ENCODE results near the gene ARID3B. TPM values are rescaled to one million over a fixed set of nuclear protein-coding genes. Genes with fewer than 3 reads are reported as not detected.

The ARID3B gene
- total and polyA plus RNA-seq, 2 of the 13 experiments (the other 11 are each of a cell fraction or from before 2014, with no cell fraction given), result 5.3 to 12.8 TPM

DNA sequence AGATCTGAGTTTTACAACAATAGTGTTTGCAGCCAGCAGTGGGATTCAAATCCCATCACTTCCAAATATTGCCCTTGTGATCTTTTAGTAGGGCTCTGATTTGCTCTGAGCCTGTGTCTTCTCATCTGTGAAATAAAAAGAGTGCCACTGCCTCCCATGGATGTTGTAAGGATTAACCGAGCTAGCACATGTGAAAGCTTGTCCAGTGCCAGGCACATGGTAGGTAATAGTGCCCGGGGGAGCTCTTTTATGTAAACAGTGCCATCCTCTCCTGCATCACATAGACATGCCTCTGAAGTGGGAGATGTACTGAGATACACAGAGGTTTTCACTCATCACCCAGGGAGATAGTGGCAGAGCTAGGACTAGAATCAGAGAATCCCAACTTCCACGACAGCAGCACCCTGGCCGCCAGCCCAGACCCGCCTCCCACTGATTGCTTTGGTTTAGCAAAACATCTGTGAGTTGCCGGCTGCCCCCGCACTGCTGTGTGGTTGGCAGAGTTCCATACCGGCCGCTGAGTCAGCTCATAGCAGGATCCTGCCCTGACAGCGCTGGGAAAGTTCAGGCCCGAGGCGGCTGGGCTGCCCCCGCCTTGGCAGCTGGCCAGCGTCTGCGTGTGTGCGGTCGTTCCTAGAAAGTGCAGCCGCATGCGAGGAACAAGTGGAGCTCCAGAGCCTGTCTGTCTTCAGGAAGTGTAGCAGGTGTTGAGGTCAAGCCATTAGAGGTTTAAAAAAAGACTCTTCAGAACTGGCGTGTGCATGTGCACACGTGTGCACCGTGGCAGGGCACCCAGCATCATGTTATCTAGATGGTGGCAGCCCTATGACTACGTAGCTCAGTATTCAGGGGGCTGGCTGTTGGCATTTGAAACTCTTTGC lies 5.0 kb downstream of the ARID3B start (continued):
- TF ChIP-seq ZNF260 (CRISPR knock-in tag; IDR thresholded peaks at IDR 0.05; ENCODE audit: borderline replicate concordance, low read depth) (no peak), NFRKB (IDR thresholded peaks at IDR 0.05) (no peak), ZFY (CRISPR knock-in tag; IDR thresholded peaks at IDR 0.05) (peak; percentile 62), ATRX (CRISPR knock-in tag; IDR thresholded peaks at IDR 0.05; ENCODE audit: borderline replicate concordance) (no peak), ZFAT (CRISPR knock-in tag; conservative IDR thresholded peaks at IDR 0.05) (no peak), ZNF619 (CRISPR knock-in tag; IDR thresholded peaks at IDR 0.05) (no peak), NFE2L1 (CRISPR knock-in tag; IDR thresholded peaks at IDR 0.05; ENCODE audit: borderline replicate concordance) (no peak), ZFP37 (CRISPR knock-in tag; IDR thresholded peaks at IDR 0.05; ENCODE audit: borderline replicate concordance) (no peak; the same call in 1 of the 2 replicates), SP2 (CRISPR knock-in tag; IDR thresholded peaks at IDR 0.05) (no peak), ZFP1 (CRISPR knock-in tag; IDR thresholded peaks at IDR 0.05) (0 out of 2 replicates have a peak, but pooled peaks have one; percentile 34), BHLHE40 (IDR thresholded peaks at IDR 0.05; ENCODE audit: low read length) (peak; percentile 76), MTA1 (CRISPR knock-in tag; IDR thresholded peaks at IDR 0.05; ENCODE audit: borderline replicate concordance) (peak; percentile 89; the same call in 1 of the 2 replicates), ZNF761 (CRISPR knock-in tag; conservative IDR thresholded peaks at IDR 0.05) (no peak), HOXA9 (CRISPR knock-in tag; IDR thresholded peaks at IDR 0.05; ENCODE audit: borderline replicate concordance) (no peak), HHEX (CRISPR knock-in tag; IDR thresholded peaks at IDR 0.05) (peak; percentile 58), ZSCAN21 (CRISPR knock-in tag; IDR thresholded peaks at IDR 0.05; ENCODE audit: borderline replicate concordance) (peak; percentile 82), ZNF263 (CRISPR knock-in tag; IDR thresholded peaks at IDR 0.05) (0 out of 2 replicates have a peak, but pooled peaks have one; percentile 39), ZFP82 (CRISPR knock-in tag; IDR thresholded peaks at IDR 0.05; ENCODE audit: borderline replicate concordance) (no peak), MTF1 (CRISPR knock-in tag; IDR thresholded peaks at IDR 0.05) (no peak), MXD4 (CRISPR knock-in tag; IDR thresholded peaks at IDR 0.05) (peak; percentile 78), CENPX (CRISPR knock-in tag; IDR thresholded peaks at IDR 0.05) (no peak), ZNF24 (IDR thresholded peaks at IDR 0.05) (peak; percentile 24; the same call in 1 of the 2 replicates)
- TF ChIP-seq, protein P1, sequence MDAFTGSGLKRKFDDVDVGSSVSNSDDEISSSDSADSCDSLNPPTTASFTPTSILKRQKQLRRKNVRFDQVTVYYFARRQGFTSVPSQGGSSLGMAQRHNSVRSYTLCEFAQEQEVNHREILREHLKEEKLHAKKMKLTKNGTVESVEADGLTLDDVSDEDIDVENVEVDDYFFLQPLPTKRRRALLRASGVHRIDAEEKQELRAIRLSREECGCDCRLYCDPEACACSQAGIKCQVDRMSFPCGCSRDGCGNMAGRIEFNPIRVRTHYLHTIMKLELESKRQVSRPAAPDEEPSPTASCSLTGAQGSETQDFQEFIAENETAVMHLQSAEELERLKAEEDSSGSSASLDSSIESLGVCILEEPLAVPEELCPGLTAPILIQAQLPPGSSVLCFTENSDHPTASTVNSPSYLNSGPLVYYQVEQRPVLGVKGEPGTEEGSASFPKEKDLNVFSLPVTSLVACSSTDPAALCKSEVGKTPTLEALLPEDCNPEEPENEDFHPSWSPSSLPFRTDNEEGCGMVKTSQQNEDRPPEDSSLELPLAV (CRISPR knock-in tag; conservative IDR thresholded peaks at IDR 0.05; ENCODE audit: low read depth), result no peak
- TF ChIP-seq, protein P2, sequence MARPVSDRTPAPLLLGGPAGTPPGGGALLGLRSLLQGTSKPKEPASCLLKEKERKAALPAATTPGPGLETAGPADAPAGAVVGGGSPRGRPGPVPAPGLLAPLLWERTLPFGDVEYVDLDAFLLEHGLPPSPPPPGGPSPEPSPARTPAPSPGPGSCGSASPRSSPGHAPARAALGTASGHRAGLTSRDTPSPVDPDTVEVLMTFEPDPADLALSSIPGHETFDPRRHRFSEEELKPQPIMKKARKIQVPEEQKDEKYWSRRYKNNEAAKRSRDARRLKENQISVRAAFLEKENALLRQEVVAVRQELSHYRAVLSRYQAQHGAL (CRISPR knock-in tag; IDR thresholded peaks at IDR 0.05; ENCODE audit: not compliant biosample characterization), result no peak
- TF ChIP-seq, protein P3, sequence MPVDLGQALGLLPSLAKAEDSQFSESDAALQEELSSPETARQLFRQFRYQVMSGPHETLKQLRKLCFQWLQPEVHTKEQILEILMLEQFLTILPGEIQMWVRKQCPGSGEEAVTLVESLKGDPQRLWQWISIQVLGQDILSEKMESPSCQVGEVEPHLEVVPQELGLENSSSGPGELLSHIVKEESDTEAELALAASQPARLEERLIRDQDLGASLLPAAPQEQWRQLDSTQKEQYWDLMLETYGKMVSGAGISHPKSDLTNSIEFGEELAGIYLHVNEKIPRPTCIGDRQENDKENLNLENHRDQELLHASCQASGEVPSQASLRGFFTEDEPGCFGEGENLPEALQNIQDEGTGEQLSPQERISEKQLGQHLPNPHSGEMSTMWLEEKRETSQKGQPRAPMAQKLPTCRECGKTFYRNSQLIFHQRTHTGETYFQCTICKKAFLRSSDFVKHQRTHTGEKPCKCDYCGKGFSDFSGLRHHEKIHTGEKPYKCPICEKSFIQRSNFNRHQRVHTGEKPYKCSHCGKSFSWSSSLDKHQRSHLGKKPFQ (CRISPR knock-in tag; IDR thresholded peaks at IDR 0.05; ENCODE audit: insufficient replicate concordance), result no peak
- TF ChIP-seq, protein P4, sequence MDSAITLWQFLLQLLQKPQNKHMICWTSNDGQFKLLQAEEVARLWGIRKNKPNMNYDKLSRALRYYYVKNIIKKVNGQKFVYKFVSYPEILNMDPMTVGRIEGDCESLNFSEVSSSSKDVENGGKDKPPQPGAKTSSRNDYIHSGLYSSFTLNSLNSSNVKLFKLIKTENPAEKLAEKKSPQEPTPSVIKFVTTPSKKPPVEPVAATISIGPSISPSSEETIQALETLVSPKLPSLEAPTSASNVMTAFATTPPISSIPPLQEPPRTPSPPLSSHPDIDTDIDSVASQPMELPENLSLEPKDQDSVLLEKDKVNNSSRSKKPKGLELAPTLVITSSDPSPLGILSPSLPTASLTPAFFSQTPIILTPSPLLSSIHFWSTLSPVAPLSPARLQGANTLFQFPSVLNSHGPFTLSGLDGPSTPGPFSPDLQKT (CRISPR knock-in tag; IDR thresholded peaks at IDR 0.05; ENCODE audit: borderline replicate concordance), result no peak

All from HepG2 (cell line).